KMS-11 (cell line): Measurements from ENCODE around the gene VMP1.

ENCODE experiments used
- H2AFZ ChIP-seq: fragments of 200-600 bp; sonication (generic); 2 replicates; pipeline ENCODE4 v1.6.1; 2016; ENCODE audit warnings: antibody characterized with exemption, mixed run types, low read depth
- H3K27ac ChIP-seq: fragments of 200-600 bp; sonication (generic); 2 replicates; pipeline ENCODE4 v1.6.1; 2016; ENCODE audit warnings: mild to moderate bottlenecking, mixed run types
- H3K27me3 ChIP-seq: fragments of 200-600 bp; sonication (generic); 2 replicates; pipeline ENCODE4 v1.6.1; 2017; ENCODE audit warnings: mild to moderate bottlenecking, low read depth, mixed run types, moderate library complexity; ENCODE audit not compliant: insufficient read depth
- H3K36me3 ChIP-seq: fragments of 200-600 bp; sonication (generic); 2 replicates; pipeline ENCODE4 v1.6.1; 2017; ENCODE audit warnings: mild to moderate bottlenecking, mixed run types; ENCODE audit not compliant: insufficient read depth
- H3K4me1 ChIP-seq: fragments of 200-600 bp; sonication (generic); 2 replicates; pipeline ENCODE4 v1.6.1; 2016; ENCODE audit warnings: mild to moderate bottlenecking, low read depth, mixed run types; ENCODE audit not compliant: poor library complexity, severe bottlenecking
- H3K4me2 ChIP-seq: fragments of 200-600 bp; sonication (generic); 2 replicates; pipeline ENCODE4 v1.7.0; 2016; ENCODE audit warnings: mild to moderate bottlenecking, mixed run types
- H3K4me3 ChIP-seq: fragments of 200-600 bp; sonication (generic); IDR thresholded peaks from 2 replicates; pipeline ENCODE4 v1.6.1; 2017; ENCODE audit warnings: low read depth, low read length, mixed read lengths; ENCODE audit not compliant: insufficient read depth
- H3K79me2 ChIP-seq: fragments of 200-600 bp; sonication (generic); 2 replicates; pipeline ENCODE4 v1.6.1; 2016; ENCODE audit warnings: low read depth, mixed run types; ENCODE audit not compliant: insufficient read depth
- H3K9ac ChIP-seq: fragments of 200-600 bp; sonication (generic); 2 replicates; pipeline ENCODE4 v1.6.1; 2016; ENCODE audit warnings: mild to moderate bottlenecking, mixed run types
- H4K20me1 ChIP-seq: fragments of 200-600 bp; sonication (generic); 2 replicates; pipeline ENCODE4 v1.6.1; 2016; ENCODE audit warnings: mild to moderate bottlenecking, mixed run types; ENCODE audit not compliant: insufficient read depth
- TF ChIP-seq, protein P1 (sequence below): fragments of 200-600 bp; sonication (generic); conservative IDR thresholded peaks from 2 replicates; pipeline ENCODE4 v1.6.1; 2017; ENCODE audit warnings: low read depth, mild to moderate bottlenecking, antibody characterized with exemption, low read length, moderate library complexity, mixed read lengths

VMP1 gene

DNA sequence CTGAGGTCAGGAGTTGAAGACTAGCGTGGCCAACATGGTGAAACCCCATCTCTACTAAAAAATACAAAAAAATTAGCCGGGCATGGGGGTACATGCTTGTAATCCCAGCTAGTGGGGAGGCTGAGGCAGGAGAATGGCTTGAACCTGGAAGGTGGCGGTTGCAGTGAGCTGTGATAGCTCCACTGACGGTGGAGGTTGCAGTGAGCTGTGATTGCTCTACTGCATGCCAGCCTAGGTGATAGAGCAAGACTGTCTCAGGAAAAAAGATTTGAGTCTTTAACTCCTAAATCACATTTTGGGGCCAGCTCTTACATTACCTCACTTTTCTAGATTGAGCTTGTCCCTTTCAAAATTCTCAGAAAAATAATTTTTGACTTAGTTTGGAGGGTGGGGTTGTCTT is 15.2 kb downstream of the VMP1 start:
- Histone ChIP-seq H3K9ac (no peak overlapping the region), H3K4me2 (no peak overlapping the region), H3K27me3 (no peaks in the 10 kb centered on the region), H3K27ac (no peak overlapping the region), H4K20me1 (no peaks in the 10 kb centered on the region), H3K79me2 (peaks cover 51% of the 10 kb centered on the region; the same call in 1 of the 2 replicates), H2AFZ (no peak overlapping the region), H3K4me1 (no peaks in the 10 kb centered on the region), H3K4me3 (no peak overlapping the region), H3K36me3 (no peaks in the 10 kb centered on the region)
- TF ChIP-seq, protein P1, sequence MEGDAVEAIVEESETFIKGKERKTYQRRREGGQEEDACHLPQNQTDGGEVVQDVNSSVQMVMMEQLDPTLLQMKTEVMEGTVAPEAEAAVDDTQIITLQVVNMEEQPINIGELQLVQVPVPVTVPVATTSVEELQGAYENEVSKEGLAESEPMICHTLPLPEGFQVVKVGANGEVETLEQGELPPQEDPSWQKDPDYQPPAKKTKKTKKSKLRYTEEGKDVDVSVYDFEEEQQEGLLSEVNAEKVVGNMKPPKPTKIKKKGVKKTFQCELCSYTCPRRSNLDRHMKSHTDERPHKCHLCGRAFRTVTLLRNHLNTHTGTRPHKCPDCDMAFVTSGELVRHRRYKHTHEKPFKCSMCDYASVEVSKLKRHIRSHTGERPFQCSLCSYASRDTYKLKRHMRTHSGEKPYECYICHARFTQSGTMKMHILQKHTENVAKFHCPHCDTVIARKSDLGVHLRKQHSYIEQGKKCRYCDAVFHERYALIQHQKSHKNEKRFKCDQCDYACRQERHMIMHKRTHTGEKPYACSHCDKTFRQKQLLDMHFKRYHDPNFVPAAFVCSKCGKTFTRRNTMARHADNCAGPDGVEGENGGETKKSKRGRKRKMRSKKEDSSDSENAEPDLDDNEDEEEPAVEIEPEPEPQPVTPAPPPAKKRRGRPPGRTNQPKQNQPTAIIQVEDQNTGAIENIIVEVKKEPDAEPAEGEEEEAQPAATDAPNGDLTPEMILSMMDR = no peak

DNA sequence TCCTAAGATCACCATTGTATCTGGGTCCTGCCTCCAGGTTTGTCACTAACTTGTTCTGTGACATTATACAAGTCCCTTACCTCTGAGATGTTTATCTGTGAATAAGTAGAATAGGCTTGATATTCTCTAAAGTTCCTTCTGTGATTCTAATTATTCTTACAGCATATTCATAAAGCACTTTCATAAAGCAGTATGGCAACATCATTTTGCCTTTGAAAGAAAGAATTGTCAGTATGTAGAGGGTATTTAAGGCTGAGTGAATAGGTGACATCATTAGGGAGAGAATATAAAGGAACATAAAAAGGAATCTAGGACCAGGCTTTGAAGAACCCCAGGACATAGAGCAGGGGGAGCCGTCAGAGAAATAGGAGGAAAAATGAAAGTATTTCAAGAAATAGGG is 15.6 kb downstream of the VMP1 start:
- Histone ChIP-seq H3K9ac (no peak overlapping the region), H3K36me3 (no peaks in the 10 kb centered on the region), H3K4me3 (no peak overlapping the region), H3K4me2 (no peak overlapping the region), H3K79me2 (peaks cover 50% of the 10 kb centered on the region; the same call in 1 of the 2 replicates), H3K4me1 (no peaks in the 10 kb centered on the region), H2AFZ (no peak overlapping the region), H3K27ac (no peak overlapping the region), H4K20me1 (no peaks in the 10 kb centered on the region), H3K27me3 (no peaks in the 10 kb centered on the region)
- TF ChIP-seq, protein P1 = no peak

DNA sequence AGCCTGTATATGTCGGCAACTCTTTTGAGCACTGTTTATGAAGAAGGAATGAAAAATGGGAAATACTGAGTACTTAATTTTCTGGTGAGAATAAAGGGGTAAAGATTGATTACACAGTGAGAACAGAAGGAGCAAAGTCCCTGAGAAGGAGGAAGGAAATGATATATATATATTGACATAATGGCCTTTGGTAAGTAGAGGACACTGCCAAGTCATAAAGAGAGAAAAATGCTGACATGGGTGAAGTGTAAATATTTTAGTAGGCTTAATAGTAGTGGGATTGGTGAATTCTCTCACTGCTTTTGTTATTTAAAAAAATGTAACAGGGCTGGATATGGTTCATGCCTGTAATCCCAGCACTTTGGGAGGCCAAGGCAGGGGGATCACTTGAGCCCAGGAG is 16.2 kb downstream of the VMP1 start:
- Histone ChIP-seq H3K9ac (no peak overlapping the region), H3K36me3 (no peaks in the 10 kb centered on the region), H3K79me2 (peaks cover 52% of the 10 kb centered on the region; the same call in 1 of the 2 replicates), H3K4me2 (no peak overlapping the region), H3K4me3 (no peak overlapping the region), H2AFZ (no peak overlapping the region), H3K27ac (no peak overlapping the region), H3K27me3 (no peaks in the 10 kb centered on the region), H4K20me1 (no peaks in the 10 kb centered on the region), H3K4me1 (no peaks in the 10 kb centered on the region)
- TF ChIP-seq, protein P1 = no peak

DNA sequence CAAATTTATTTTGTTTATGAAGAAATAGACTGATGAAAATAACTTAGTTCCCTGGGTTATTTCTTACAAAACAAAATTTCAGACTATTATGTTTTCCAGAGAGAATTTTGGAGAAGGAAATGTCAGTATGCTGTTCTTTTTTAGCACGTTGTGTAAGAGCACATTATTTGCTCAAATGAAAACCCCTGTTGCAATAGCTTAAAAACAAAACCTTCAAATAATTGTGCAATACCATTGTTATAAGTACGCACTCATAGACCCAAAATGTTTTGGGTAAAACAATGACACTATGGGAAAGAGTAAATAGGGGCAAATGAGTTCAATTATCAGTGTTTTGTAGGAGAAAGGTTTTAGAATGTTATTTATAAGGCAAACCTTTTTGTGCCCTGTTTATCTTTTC is 18.2 kb downstream of the VMP1 start:
- H3K27ac ChIP-seq = no peak overlapping the region
- TF ChIP-seq, protein P1 = no peak
- H3K27me3 ChIP-seq = no peaks in the 10 kb centered on the region
- no peak overlapping the region for H3K4me2 ChIP-seq
- H3K4me3 ChIP-seq = no peak overlapping the region
- H4K20me1 ChIP-seq = no peaks in the 10 kb centered on the region
- H3K4me1 ChIP-seq = peaks cover 4% of the 10 kb centered on the region
- no peak overlapping the region for H2AFZ ChIP-seq
- H3K79me2 ChIP-seq = peaks cover 38% of the 10 kb centered on the region; the same call in 1 of the 2 replicates
- H3K9ac ChIP-seq = no peak overlapping the region
- H3K36me3 ChIP-seq = no peaks in the 10 kb centered on the region
